TTC549 (cell line): ENCODE data around the gene RASAL2.
"Not testable (repeated sequence)": the region's sequence is repeated elsewhere in the genome, so short reads cannot be mapped to it uniquely, and the experiment has no call there.

Experiments
- FAIRE-seq: peaks from 2 replicates; lab custom pipeline; 2012; peaks lifted over from hg19 to GRCh38; lab: Jason Lieb, UNC

Gene RASAL2

DNA sequence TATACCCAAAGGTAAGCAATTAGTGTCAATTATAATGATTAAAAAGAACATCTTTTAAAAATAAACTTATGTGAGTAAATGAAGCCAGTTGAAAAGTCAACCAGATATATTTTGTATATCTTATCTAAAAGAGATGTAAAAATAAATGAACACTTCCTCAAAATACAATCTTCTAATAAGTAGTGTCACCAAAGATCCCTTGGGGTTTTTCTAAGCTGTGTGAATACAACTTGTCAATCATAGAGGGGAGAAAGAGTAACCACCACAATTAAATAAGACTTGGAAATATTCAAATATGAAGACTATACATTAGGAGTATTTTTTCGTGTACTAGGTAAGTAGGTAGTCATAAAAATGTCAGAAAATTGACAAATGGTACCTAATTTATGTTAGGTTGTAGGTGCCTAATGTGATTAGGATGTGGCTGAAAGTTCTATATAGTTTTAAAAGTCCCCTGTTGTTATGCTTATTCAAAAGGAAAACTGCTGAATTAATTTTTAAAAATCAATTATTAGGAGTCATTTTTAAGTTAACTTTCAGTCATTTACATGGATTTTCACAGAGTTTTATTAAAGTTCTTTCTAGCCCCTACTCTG, 72.6 kb downstream of the RASAL2 start:
- FAIRE-seq, result peak; percentile 88

DNA sequence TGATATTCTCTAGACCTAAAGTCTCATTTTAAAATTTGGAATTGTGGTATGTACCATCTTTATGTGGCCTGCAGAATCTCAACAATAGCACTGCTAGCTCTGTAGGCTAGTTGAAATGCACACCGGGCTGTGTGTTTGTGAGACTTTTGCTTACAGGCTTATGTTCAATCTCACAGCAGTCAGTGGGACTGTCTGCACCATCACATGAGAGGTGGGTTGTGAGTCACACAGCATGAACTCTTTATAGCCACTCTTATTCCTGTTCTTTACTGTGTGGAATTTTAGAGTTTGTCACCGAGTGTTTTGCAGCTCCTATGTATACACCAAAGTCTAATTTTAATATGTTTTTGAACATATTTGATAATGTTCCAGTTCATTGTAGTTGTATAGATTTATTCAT, 74.6 kb downstream of the RASAL2 start:
- no peak for FAIRE-seq

DNA sequence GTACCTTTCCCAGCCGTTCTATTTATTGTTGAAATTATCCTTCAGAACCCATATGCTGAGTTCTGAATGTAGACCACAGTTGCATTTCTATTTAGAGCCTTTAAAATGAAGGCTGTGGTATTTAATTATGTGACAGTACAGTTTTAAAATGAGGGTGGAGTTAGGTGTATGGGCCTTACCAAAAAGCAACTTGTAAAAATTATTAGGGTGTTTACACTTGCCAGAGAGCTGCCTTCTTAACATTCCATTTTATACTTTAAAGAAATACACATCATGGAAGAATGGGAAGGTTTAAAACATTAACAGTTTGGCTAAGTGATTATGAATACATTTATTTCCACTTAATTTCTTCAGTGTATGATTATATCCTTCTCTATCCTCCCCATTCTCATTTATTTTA, 75.7 kb downstream of the RASAL2 start:
- no peak for FAIRE-seq

DNA sequence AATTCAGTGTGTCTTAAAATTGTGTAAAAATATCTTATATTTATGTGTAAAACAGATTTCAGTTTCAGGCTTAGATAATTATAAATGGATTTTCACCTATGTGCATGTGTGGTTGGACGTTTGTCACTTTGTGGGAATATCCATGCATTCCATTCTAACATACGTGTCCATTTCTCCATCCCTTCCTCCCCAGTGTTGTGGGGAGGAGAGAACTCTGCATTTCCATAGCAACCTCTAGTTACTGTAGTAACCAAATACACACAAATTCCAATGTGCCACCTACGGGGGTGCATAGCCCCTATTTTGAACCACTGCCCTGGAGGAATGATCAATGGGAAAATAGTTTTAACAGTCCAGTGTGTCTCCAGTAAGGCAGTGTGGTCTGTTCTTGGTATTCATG, 79.0 kb downstream of the RASAL2 start:
- FAIRE-seq, result no peak

DNA sequence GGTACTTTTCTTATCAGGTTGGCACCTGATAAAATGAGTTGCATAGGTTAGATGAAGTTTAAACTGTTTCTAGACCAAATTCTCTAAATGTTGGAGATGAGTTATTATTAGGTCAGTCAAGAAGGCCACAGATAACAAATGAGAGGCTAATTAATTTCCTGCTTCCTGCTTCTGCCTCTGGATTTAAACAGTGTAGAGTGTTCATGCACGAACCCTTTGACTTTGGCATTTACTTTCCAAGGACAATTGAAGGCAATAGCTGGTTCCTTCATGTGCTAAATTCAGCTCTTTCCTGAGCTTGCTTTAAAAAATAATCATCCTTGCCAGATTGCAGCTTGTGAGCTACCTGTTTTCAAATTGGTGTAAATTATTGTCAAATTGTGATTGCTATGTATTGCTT, 80.6 kb downstream of the RASAL2 start:
- FAIRE-seq, result no peak

DNA sequence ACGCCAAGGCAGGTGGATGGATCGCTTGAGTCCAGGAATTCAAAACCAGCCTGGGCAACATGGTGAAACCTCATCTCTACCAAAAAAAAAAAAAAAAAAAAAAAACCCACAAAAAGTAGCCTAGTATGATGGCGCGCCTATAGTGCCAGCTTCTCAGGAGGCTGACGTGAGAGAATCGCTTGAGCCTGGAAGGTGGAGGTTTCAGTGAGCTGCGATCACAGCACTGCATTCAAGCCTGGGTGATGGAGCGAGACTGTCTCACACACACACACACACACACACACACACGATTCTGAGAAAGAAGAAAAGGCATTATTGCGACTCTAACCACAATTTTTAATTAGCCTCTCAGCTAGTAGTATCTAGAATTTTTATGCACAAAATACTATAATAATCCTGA, 86.5 kb downstream of the RASAL2 start:
- FAIRE-seq, result no peak

DNA sequence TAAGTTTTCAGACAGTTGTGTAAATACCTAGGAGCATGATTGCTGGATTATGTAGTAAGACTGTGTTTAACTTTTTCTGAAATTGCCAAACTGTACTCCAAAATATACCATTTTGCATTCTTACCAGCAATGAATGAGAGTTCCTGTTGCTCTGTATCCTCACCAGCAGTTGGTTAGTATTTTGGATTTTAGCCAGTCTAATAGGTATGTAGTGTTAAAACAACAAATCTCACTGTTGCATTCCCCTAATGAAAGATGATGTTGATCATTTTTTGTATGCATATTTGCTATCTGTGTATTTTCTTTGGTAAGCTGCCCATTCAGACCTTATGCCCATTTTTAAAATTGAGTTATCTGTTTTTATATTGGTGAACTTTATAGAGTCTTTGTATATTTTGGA, 89.9 kb downstream of the RASAL2 start:
- no peak for FAIRE-seq

DNA sequence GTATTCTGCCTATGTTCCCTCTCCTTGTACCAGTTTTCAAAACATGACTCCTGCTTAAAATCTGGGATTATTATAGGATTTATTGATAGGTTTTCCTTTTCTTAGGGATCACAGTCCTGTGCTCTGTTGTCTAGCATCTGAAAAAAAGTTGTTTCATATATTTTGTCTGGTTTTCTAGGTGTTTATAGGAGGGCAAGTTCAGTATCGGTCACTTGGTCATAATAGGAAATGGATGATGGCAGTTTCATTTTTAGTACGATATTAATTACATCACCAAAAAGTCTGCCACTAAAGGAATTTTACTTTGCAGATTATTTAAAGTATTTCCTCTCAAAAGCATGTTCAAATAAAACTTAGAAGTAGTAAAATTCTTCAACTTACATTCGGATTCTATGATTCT, 94.4 kb downstream of the RASAL2 start:
- no peak for FAIRE-seq

DNA sequence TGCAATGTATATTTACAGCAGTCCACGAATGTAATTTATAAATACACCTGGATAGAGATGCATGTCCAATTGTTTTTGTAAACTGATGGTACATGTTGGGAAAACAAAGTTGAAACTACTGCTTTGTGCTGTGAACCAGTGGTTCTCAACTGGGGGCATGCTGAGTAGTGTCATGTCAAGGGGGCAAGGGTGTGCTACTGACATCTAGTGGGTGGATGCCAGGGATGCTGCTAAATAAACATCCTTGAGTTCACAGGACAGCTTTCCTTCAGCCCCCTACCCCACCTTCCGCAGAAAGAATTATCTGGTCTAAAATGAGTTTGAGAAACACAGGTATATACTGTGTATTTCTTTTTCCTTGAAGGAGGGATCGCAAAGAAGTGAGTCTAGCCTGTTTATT, 95.9 kb downstream of the RASAL2 start:
- FAIRE-seq, result peak; percentile 9

DNA sequence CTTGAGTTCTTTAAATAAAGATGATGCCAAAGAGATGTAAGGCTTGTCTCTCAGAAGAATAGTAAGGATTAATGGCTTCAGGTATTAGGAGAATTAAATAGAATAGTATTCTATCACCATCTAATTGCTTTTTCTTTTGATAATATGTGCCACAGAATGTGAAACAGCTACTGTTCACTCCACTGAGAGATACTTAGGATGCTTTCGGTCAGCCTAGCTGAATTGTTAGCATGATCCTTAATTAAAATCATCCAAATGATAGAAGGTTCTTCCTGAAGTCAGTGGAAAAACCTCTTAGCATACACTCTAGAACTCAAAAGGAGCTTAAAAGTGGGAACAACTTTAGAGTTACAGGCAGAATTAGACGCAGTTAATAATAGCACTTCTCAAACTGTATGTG, 97.0 kb downstream of the RASAL2 start:
- no peak for FAIRE-seq

DNA sequence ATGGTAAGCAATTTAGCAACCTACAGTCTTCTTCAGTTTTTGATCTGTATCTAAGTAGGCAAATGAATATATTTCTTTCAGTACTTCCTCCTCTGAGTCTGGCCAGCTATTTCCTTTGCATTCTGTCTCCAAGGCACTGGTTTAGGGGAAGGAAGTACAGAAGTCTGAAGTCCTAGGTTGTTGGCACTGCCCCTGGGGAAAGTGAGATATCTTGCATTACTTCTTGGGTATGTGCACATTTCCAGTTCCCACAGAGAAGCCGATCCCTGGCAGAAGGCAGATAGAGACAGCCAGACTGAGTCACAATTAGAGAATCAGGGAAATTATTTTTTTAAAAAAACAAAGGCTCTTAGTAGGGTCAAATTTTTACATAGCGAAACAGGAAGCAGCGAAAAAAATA, 98.8 kb downstream of the RASAL2 start:
- FAIRE-seq, result no peak

DNA sequence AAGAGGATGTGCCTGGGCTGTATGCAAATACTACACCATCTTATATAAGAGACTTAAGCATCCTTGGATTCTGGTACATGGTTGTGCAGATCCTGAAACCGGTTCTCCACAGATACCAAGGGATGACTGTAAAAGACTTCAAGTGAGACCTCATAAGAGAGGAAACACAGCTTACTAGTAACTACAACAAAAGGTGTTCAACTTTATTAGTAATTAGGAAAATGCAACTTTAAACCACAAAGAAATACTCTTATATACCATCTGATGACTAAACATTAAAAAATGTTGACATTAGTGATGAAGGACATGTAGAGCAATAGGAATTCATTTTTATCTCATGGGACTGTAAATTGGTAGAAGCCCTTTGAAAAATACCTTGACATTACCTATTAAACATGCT, 102.7 kb downstream of the RASAL2 start:
- no peak for FAIRE-seq

DNA sequence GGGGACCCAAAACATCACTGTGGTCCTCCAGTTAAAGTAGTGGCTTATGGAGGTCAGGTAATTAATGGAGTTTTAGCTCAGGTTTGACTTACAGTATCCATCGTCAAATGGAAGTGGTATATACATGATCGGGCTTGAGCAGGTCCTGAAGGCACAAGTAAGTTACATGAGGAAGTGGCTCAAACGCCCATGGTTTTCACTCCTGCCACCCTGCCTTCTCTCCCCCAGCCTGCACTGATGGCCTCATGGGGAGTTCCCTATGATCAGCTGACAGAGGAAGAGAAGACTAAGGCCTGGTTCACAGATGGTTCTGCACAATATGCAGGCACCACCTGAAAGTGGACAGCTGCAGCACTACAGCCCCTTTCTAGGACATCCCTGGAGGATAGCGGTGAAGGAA, 108.2 kb downstream of the RASAL2 start:
- not testable (repeated sequence) for FAIRE-seq

DNA sequence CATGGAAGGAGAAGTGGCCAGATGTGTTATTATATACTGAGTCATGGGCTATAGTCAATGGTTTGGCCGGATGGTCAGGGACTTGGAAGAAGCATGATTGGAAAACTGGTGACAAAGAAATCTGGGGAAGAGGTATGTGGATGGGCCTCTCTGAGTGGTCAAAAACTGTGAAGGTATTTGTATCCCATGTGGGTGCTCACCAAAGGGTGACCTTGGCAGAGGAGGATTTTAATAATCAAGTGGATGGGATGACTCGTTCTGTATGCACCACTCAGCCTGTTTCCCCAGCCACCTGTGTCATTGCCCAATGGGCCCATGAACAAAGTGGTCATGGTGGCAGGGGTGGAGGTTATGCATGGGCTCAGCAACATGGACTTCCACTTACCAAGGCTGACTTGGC, 108.6 kb downstream of the RASAL2 start:
- not testable (repeated sequence) for FAIRE-seq

DNA sequence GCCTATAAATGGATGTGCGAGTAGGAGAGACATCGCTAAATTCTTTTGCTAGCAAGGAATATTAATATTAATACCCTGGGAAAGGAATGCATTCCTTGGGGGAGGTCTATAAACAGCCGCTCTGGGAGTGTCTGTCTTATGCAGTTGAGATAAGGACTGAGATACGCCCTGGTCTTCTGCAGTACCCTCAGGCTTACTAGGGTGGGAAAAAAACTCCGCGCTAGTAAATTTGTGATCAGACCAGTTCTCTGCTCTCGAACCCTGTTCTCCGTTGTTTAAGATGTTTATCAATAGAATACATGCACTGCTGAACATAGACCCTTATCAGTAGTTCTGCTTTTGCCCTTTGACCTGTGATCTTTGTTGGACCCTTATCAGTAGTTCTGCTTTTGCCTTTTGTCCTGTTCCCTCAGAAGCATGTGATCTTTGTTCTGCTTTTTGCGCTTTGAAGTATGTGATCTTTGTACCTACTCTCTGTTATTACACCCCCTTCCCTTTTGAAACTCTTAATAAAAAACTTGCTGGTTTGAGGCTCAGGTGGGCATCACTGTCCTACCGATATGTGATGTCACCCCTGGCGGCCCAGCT, 114.5 kb downstream of the RASAL2 start:
- FAIRE-seq, result not testable (repeated sequence)

DNA sequence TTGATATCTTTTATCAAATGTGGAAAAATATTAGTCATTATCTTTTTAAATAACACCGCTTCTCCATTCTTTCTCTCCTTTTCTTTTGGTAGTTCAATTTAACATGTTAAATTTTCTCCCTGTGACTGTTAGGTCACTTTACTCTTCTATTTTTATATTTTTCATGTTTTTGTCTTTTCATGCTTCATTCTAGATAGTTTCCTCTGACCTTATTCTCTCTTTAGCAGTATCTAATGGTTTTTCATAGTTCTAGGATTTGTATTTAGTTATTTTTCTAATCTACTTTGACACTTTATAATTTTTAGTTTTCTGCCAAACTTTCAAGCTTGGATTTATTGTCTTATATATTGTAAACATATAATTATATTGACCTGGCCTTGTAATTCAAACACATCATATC, 116.0 kb downstream of the RASAL2 start:
- FAIRE-seq, result peak; percentile 89

DNA sequence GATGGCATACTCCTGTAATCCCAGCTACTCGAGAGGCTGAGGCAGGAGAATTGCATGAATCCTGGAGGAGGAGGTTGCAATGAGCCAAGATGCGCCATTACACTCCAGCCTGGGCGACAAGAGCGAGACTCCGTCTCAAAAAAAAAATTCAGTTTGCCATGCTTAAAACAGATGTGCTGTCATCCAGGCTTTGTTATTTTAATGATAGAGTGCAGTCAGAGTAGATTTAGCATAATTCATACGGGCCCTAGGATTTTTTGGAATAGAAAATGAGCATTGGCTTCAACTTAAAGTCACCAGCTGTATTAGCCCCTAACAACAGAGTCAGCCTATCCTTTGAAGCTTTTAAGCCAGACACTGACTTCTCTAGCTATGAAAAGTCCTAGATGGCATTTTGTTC, 124.6 kb downstream of the RASAL2 start:
- no peak for FAIRE-seq

DNA sequence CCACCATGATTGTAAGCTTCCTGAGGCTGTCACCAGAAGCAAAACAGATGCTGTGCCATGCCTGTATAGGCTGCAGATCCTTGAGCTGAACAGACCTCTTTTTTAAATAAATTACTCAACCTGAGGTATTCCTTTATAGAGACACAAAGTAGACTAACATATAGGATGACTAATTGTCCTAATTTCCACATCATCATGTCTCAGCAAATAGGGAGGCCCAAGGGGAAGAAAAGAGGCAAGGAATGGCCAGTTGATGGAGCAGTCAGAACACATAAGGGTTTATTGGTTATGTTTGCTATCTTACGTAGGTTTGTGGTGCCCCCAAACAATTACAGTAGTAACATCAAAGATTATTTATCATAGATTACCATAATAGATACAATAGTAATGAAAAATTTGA, 126.2 kb downstream of the RASAL2 start:
- FAIRE-seq, result no peak

DNA sequence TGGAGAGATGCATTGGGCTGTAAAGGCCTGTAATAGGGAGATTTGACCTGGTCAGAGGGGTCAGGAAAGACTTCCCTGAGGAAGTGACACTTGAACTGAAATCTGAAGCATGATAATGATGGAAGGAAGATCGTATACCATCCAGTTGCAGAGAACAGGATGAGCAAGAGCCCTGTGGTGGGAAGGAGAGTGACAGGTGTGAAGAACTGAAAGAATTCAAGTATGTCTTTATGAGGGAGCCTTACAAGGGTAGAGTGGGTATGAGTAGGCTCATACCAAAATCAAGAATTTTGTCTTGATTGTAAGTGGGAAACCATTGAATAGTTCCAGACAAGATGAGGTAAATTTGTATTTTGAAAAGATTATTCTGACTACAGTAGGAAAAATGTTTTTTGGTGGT, 129.4 kb downstream of the RASAL2 start:
- no peak for FAIRE-seq

DNA sequence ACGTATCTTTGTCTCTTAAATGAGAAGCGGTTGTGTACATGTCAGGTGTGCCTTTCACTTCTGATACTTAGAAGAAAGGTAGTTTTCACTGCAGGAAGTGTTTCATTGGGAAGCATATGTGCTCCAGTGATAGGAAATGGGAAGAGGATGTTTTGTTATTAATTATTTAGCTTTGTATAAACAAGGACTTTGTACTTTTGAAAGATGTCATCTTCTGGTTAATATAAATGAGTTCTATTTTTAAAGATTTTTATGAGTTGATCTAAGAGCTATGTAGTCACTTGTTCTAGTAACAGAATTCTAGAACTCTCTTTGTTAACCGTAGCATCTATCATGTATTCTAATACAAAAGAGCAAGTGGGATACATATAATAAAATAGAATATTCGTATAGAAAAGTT, 130.5 kb downstream of the RASAL2 start:
- no peak for FAIRE-seq

DNA sequence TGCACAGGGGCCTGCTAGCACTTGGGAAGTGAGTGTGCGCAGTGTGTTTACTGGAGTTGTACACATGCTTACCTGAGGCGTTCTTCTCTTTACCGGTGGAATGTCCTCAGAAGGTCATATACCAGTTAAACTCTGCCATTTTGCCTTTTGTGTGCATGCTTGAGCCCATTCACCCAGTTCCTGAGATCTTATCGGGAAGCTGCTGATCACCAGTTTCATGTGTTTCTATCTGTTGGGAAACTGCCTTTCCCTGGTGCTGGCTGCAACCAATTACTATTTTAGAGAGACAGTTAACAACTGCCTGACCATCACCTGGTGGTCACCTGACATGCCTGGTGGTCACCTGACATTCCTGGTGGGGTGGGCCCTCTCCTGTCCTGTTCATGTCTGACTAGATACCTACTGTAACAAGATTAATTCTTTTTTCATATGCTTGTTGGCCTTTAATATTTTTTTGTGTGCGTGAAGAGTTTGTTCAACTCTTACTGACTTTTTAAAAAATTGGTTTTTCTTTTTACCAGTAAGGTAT, 137.0 kb downstream of the RASAL2 start:
- no peak for FAIRE-seq

DNA sequence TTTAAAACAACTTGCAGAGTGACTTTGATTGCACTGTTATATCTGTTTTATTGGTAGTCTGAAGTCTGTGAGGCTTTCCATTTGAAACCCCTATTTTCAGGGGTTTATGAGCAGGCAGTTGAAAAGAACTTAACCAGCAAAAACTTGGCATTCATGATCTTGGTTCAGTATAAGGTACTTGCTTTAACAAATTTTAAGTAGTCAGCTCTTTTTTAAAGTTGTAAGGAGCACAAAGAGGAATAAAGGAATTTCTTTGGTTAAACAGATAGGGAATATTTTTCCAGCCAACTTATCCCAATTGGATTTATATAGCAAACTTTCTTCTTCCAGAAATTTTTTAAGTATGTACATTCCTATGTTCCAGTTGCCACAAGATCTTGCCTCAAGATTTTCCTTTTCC, 138.2 kb downstream of the RASAL2 start:
- no peak for FAIRE-seq

DNA sequence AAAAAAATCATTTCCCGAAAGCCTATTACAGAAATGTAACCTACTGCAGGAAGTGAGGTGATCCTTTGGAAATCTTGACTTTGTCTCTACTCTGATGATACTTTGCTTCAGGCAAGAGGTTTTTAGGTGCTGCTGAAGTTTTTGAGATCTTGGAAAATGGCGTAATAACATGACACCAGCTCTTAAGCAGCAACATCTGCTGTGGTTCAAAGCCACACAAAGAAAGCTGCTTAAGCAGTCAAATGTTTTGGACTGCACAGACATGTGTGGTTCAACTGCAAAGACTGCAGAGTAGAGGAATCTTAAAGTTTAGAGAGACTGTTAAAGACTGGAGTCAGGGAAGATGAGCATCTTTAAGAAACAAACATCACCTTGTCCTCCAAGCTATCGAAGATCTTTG, 139.0 kb downstream of the RASAL2 start:
- no peak for FAIRE-seq

DNA sequence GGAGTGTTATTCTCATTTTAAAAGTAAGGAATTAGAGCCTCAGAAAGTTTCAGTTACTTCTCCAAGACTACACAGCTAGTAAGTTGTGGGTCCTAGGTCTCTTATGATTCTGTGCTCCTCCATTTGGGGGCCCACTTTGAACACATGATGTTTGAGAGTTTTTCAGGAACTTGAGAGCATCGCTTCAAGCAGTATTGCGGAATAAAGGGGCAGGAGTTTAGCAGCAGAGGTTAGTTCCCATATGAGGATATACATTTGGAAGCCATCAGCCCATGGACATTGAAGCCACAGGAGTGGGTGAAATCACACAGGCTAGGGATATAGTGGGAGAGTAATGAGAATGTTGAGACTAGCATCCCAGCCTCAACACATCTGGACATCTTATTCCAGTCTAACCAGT, 143.2 kb downstream of the RASAL2 start:
- no peak for FAIRE-seq
